GM15510 (cell line): ENCODE results near the gene SCYGR7.

Source experiments
- POLR2A ChIP-seq: IDR thresholded peaks from 3 replicates; pipeline ENCODE4 v1.6.1; 2011; ENCODE audit warnings: borderline replicate concordance; ENCODE audit not compliant: insufficient read length; ENCODE audit errors: extremely low read depth

Gene SCYGR7

GRCh38 chr2:227728035-227728434 is at the start of gene SCYGR7:
Gene SCYGR7 (plus strand): TSS chr2:227728335. CDS start chr2:227728335, 0 bp downstream.
- no peak for TF ChIP-seq POLR2A

GRCh38 chr2:227684258-227684657 is 43.9 kb upstream of the SCYGR7 start:
- no peak for TF ChIP-seq POLR2A

- no peak for TF ChIP-seq POLR2A
Measured at GRCh38 chr2:227687189-227687588, 40.9 kb upstream of the SCYGR7 start.

GRCh38 chr2:227696990-227697679 is 31.0 kb upstream of the SCYGR7 start:
- TF ChIP-seq POLR2A: no peak

GRCh38 chr2:227701556-227701955 is 26.6 kb upstream of the SCYGR7 start:
- no peak for TF ChIP-seq POLR2A

GRCh38 chr2:227703280-227703732 is 24.8 kb upstream of the SCYGR7 start:
- no peak for TF ChIP-seq POLR2A

GRCh38 chr2:227703961-227704360 is 24.2 kb upstream of the SCYGR7 start:
- TF ChIP-seq POLR2A: no peak

GRCh38 chr2:227706859-227707258 is 21.3 kb upstream of the SCYGR7 start:
- TF ChIP-seq POLR2A: no peak

GRCh38 chr2:227707390-227707789 is 20.7 kb upstream of the SCYGR7 start:
- TF ChIP-seq POLR2A: no peak

- TF ChIP-seq POLR2A: no peak
Measured at GRCh38 chr2:227710986-227711385, 17.1 kb upstream of the SCYGR7 start.

- TF ChIP-seq POLR2A: no peak
Measured at GRCh38 chr2:227713291-227713690, 14.8 kb upstream of the SCYGR7 start.

- no peak for TF ChIP-seq POLR2A
Measured at GRCh38 chr2:227716501-227716900, 11.6 kb upstream of the SCYGR7 start.

GRCh38 chr2:227717687-227718567 is 10.2 kb upstream of the SCYGR7 start, which contains the start of gene SLC19A3:
Gene SLC19A3 (minus strand): TSS chr2:227718028. CDS start chr2:227702318, 15,710 bp downstream.
- no peak for TF ChIP-seq POLR2A

- no peak for TF ChIP-seq POLR2A
Measured at GRCh38 chr2:227719641-227720040, 8.5 kb upstream of the SCYGR7 start.

- TF ChIP-seq POLR2A: no peak
Measured at GRCh38 chr2:227720680-227721079, 7.5 kb upstream of the SCYGR7 start.
